GM12874 (cell line): ENCODE results near the gene PRKAR1B.

Experiments
- CTCF ChIP-seq: IDR thresholded peaks from 2 replicates; pipeline ENCODE4 v1.5.1; 2011; ENCODE audit warnings: low read depth, mild to moderate bottlenecking, control low read depth, low read length, moderate library complexity; ENCODE audit not compliant: insufficient read depth

Gene PRKAR1B

DNA sequence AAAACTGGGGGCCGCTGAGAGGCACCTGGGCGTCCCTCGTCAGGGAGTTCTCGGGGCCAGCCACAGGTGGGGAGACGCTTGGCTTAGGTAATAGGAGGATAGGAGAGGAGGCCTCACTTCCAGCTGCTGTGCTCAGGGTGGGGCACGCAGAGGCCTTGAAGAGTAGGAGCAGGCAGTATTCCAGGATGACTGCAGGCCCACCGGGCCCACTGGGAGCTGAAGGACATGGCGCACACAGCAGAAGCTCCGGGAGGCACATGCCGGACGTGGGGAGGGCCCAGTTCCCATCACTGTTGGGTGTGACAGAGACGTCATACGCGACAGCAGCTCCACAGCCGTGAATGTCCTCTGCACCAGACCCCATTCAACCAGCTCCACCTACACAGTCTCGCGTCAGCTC is 185.4 kb downstream of the PRKAR1B start:
- no peak for TF ChIP-seq CTCF

GRCh38 chr7:540997-541396 is 186.1 kb downstream of the PRKAR1B start:
- no peak for TF ChIP-seq CTCF

DNA sequence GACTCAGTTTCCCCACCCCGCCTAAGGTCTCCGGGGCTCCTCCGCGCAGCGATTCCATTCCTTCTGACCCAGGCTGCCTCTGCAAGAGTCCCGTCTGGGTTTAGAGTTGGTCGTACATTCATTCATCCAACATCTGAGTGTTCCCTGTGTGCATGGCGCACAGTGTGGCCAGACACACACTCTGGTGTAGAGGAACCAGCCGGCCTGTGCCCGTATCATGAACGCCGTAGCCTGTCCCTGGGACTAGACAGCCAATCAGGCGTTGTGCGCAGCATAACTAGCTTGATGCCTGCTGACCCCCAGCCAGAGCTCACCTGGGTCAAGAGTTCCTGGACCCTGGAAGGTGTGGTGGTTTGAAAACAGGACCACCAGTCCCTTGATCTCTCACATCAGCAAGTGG is 186.5 kb downstream of the PRKAR1B start:
- TF ChIP-seq CTCF: no peak

GRCh38 chr7:539731-540411 is 187.2 kb downstream of the PRKAR1B start:
- no peak for TF ChIP-seq CTCF

DNA sequence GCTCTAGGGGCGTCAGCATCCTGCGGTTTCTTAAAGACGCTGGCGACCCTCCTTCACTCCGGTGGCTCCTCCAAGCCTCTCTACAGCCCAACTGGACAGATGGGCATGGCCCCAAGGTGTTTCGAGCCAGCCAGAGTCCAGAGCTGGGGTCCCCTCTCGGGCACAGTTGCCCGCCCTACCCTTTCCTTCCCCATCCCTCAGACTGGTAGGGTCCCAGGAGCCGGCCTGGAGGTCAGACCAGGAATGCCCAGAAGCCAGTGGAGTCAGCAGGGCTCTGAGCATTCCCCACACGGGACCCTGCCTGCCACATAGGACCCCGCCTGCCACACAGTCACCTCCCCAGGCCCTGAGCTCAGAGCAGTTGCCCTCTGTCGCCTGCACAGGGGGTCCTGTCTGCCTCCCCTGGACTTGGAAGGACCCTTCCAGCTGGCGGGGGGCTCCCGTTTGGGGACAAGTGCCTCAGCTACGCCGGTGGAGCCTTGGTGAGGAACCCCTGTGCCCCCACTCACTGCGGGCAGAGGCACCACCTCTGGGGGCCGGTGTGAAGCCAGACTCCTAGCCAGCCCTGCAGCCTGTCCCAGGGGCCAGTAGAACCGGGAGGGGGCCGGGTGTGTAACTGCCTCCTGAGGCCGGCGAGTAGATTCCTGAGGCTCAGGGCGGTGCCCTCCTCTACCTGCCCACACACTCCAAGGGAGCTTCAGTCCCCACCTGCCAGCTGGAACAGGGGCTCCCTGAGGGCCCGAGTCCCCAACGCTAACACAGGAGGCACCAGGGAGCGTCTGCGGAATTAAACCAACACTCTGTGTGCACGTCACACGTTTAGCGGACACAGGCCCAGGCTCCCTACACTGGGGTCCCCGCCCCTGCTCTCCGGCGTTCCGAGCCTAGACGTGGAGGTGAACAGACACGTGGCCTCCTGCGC is 188.1 kb downstream of the PRKAR1B start:
- no peak for TF ChIP-seq CTCF

DNA sequence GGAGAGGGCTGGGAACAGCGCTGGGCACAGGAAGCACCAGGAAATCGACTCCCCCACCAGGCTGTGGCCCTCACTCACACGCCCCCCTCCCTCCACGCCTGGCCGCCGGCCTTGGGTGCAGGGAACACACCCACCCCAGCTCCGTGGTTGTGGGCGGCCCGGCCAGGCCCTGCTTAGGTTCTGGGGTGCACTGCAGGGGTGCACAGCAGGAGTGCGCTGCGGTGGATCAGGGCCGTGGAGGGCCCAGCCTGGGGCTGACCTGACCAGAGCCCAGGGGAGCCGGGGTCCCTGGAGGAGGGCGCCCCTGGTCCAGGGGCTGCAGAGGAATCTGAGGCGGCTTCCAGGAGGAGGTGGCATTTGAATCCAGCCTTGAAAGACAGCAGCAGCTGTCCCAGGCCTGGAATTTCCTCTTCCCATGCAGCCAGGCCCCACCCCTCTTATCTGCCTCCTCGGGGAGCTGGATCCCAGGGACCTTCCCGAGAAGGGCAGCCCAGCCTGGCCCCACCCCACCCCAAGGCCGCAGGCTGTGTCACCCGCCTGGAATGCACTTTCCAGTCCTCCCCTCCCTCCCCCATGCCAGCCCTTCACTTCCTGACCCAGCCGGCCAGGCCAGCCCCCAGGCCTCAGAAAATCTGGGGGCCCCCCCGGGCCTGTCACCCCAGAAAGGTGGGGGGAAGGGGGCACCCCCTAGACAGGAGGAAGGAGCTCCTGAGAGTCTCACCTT is 189.0 kb downstream of the PRKAR1B start:
- TF ChIP-seq CTCF: no peak

DNA sequence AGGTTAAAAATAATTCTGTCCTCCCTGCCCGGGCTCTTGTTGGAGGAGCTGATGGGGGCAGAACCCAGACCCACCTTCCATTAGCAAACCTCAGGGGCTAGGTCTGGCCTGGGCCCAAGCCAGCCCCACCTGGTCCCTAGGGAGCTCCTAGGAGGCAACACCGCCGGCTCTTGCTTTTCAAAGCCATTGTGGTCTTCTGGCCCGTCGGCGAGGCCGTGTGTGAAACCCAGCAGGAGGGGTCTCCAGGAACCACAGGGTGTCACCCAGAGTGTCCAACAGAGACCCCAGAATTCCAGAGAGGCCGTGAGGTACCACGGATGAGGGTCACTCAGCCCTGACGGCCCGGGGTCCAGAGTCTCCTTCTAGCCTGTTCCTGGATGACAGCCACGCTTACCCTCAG is 190.8 kb downstream of the PRKAR1B start:
- TF ChIP-seq CTCF: no peak
